H9 (cell line): Measurements from ENCODE around the gene NBDY. TPM values are rescaled to one million over a fixed set of nuclear protein-coding genes. Genes with fewer than 3 reads are reported as not detected.

Experiments
- DNase-seq: peaks from one replicate; pipeline ENCODE4 v3.0.0-alpha.2; 2017
- H2AFZ ChIP-seq: one replicate; pipeline ENCODE4 v1.6.1; 2013; ENCODE audit warnings: mild to moderate bottlenecking, low read length, control low read depth, moderate library complexity
- H2AK5ac ChIP-seq: 2 replicates; pipeline ENCODE4 v1.6.1; 2013; ENCODE audit warnings: low read length, control low read depth, mixed read lengths; ENCODE audit not compliant: insufficient read length
- H2BK120ac ChIP-seq: one replicate; pipeline ENCODE4 v1.6.1; 2013; ENCODE audit warnings: low read depth, mild to moderate bottlenecking, low read length, control low read depth, inconsistent platforms; ENCODE audit not compliant: poor library complexity, severe bottlenecking
- H2BK12ac ChIP-seq: 2 replicates; pipeline ENCODE4 v1.6.1; 2013; ENCODE audit warnings: low read length, control low read depth, mixed read lengths, low read depth; ENCODE audit not compliant: insufficient read length
- H2BK15ac ChIP-seq: 2 replicates; pipeline ENCODE4 v1.6.1; 2013; ENCODE audit warnings: low read depth, low read length, control low read depth
- H2BK20ac ChIP-seq: one replicate; pipeline ENCODE4 v1.6.1; 2013; ENCODE audit warnings: low read depth, mild to moderate bottlenecking, low read length, control low read depth, inconsistent platforms; ENCODE audit not compliant: poor library complexity, severe bottlenecking
- H2BK5ac ChIP-seq: 2 replicates; pipeline ENCODE4 v1.6.1; 2013; ENCODE audit warnings: low read length, control low read depth, mixed read lengths; ENCODE audit not compliant: insufficient read length
- H3K14ac ChIP-seq: 2 replicates; pipeline ENCODE4 v1.6.1; 2013; ENCODE audit warnings: low read length, control low read depth; ENCODE audit not compliant: insufficient read depth
- H3K18ac ChIP-seq: 2 replicates; pipeline ENCODE4 v1.6.1; 2013; ENCODE audit warnings: low read depth, mild to moderate bottlenecking, mixed read lengths, low read length, control low read depth; ENCODE audit not compliant: insufficient read length
- H3K23ac ChIP-seq: 2 replicates; pipeline ENCODE4 v1.6.1; 2013; ENCODE audit warnings: low read length, control low read depth, mixed read lengths, low read depth; ENCODE audit not compliant: insufficient read length
- H3K23me2 ChIP-seq: 2 replicates; pipeline ENCODE4 v1.6.1; 2013; ENCODE audit warnings: low read depth, mild to moderate bottlenecking, mixed read lengths, low read length, control low read depth; ENCODE audit not compliant: insufficient read length, poor library complexity, severe bottlenecking
- H3K27ac ChIP-seq: 2 replicates; pipeline ENCODE4 v1.5.1; 2013; ENCODE audit warnings: low read length, control low read depth, mixed read lengths, low read depth; ENCODE audit not compliant: insufficient read length
- H3K27me3 ChIP-seq: 2 replicates; pipeline ENCODE4 v1.6.1; 2013; ENCODE audit warnings: low read length, control low read depth, inconsistent platforms; ENCODE audit not compliant: insufficient read depth
- H3K4ac ChIP-seq: 2 replicates; pipeline ENCODE4 v1.6.1; 2013; ENCODE audit warnings: low read depth, mild to moderate bottlenecking, control low read depth, inconsistent platforms, low read length, moderate library complexity
- H3K4me1 ChIP-seq: 2 replicates; pipeline ENCODE4 v1.6.1; 2013; ENCODE audit warnings: low read length, control low read depth, inconsistent platforms; ENCODE audit not compliant: insufficient read depth
- H3K4me2 ChIP-seq: 2 replicates; pipeline ENCODE4 v1.6.1; 2013; ENCODE audit warnings: low read length, control low read depth, mixed read lengths; ENCODE audit not compliant: insufficient read length, insufficient read depth
- H3K56ac ChIP-seq: 2 replicates; pipeline ENCODE4 v1.6.1; 2013; ENCODE audit warnings: low read depth, mild to moderate bottlenecking, mixed read lengths, low read length, control low read depth; ENCODE audit not compliant: insufficient read length
- H3K79me1 ChIP-seq: 2 replicates; pipeline ENCODE4 v1.6.1; 2013; ENCODE audit warnings: low read depth, mild to moderate bottlenecking, moderate library complexity, low read length, control low read depth, inconsistent platforms; ENCODE audit not compliant: insufficient read depth, poor library complexity, severe bottlenecking
- H3K79me2 ChIP-seq: 2 replicates; pipeline ENCODE4 v1.6.1; 2013; ENCODE audit warnings: low read length, control low read depth, inconsistent platforms; ENCODE audit not compliant: insufficient read depth
- H3K9ac ChIP-seq: 2 replicates; pipeline ENCODE4 v1.6.1; 2013; ENCODE audit warnings: low read length, control low read depth, mixed read lengths; ENCODE audit not compliant: insufficient read length; ENCODE audit errors: extremely low read depth
- H3K9me3 ChIP-seq: one replicate; pipeline ENCODE4 v1.6.1; 2013; ENCODE audit warnings: low read depth, low read length, inconsistent platforms; ENCODE audit not compliant: control insufficient read depth
- H3T11ph ChIP-seq: one replicate; pipeline ENCODE4 v1.6.1; 2013; ENCODE audit warnings: mild to moderate bottlenecking, low read length, control low read depth, inconsistent platforms
- H4K20me1 ChIP-seq: one replicate; pipeline ENCODE4 v1.6.1; 2013; ENCODE audit not compliant: control insufficient read depth, insufficient read length, insufficient read depth
- H4K5ac ChIP-seq: 2 replicates; pipeline ENCODE4 v1.6.1; 2013; ENCODE audit warnings: low read depth, mild to moderate bottlenecking, mixed read lengths, low read length, control low read depth; ENCODE audit not compliant: insufficient read length
- H4K8ac ChIP-seq: replicated peaks from 2 replicates; pipeline ENCODE4 v1.6.1; 2013; ENCODE audit warnings: low read length, control low read depth, mixed read lengths, low read depth; ENCODE audit not compliant: insufficient read length
- H4K91ac ChIP-seq: 2 replicates; pipeline ENCODE4 v1.6.1; 2013; ENCODE audit warnings: low read depth, mild to moderate bottlenecking, moderate library complexity, mixed read lengths, low read length, control low read depth; ENCODE audit not compliant: insufficient read length
- H3K27ac Mint-ChIP-seq, 3 experiments: 2 replicates in 2 of 3; 3 replicates in 1 of 3; pipeline ENCODE4 v1.8.0; 2020 to 2021; ENCODE audit warnings: mixed read lengths in 3 of 3, mild to moderate bottlenecking in 1 of 3, moderate library complexity in 1 of 3
- H3K27me3 Mint-ChIP-seq: 2 replicates; pipeline ENCODE4 v1.8.0; 2021; ENCODE audit warnings: low read depth, mild to moderate bottlenecking, moderate library complexity, mixed read lengths
- H3K36me3 Mint-ChIP-seq, 3 experiments: 2 replicates in 2 of 3; 3 replicates in 1 of 3; pipeline ENCODE4 v1.8.0; 2020 to 2021; ENCODE audit warnings: low read depth in 3 of 3, mixed read lengths in 3 of 3; ENCODE audit not compliant: insufficient read depth in 1 of 3
- H3K4me1 Mint-ChIP-seq, 2 experiments: 2 replicates each; pipeline ENCODE4 v1.8.0; 2020; ENCODE audit warnings: mixed read lengths in 2 of 2
- H3K4me3 Mint-ChIP-seq, 2 experiments: 2 replicates in 1 of 2; 3 replicates in 1 of 2; pipeline ENCODE4 v1.8.0; 2020 to 2021; ENCODE audit warnings: mild to moderate bottlenecking in 2 of 2, mixed read lengths in 2 of 2, moderate library complexity in 1 of 2
- H3K9me3 Mint-ChIP-seq, 2 experiments: 2 replicates in 1 of 2; 3 replicates in 1 of 2; pipeline ENCODE4 v1.8.0; 2020; ENCODE audit warnings: mild to moderate bottlenecking in 2 of 2, mixed read lengths in 2 of 2, moderate library complexity in 1 of 2
- WGBS: extraction: QIAGEN DNeasy Blood & Tissue Kit; methylation state at CpG from one replicate; pipeline ENCODE4 v1.1.7; 2013; ENCODE audit warnings: missing lambda C conversion rate, low lambda C conversion rate, mixed read lengths; ENCODE audit not compliant: insufficient read length; ENCODE audit errors: extremely low coverage; 5-methylcytosine and 5-hydroxymethylcytosine counted together
- total RNA-seq: library from RNA; stranded (reverse); gene quantifications from 2 replicates; pipeline ENCODE4 v1.2.1, GENCODE V29; 2021
- TF ChIP-seq, protein P1 (sequence below): fragments of 200-600 bp; sonication (generic); conservative IDR thresholded peaks from 3 replicates; pipeline ENCODE4 v1.8.0; 2021; ENCODE audit warnings: antibody characterized with exemption, mild to moderate bottlenecking

Gene NBDY
- total RNA-seq, 1 experiment from 2014 or later: 62.5 TPM

DNA sequence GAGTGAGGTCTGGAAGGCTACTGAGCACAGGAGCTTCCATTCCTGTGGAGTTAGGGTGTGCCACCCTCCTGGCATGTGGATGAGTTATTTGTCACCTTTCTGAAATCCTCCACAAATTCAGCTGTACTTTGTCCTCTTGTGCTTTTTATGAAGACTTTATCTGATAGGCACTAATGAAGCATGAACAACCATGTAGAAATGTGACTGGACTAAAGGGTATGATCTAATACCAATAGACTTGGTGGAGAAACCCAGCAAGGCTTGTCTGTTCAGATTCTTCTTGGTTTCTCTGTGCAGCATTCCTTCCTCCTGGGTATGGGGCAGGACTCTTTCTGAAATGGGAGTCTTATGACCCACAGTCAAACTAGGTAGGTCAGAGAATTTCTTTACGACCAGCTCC lies 9.6 kb downstream of the NBDY start:
- no peaks in the 10 kb centered on the region for H3K4me1 Mint-ChIP-seq
- no peaks in the 10 kb centered on the region for H3K9me3 ChIP-seq
- H3K27me3 ChIP-seq: no peaks in the 10 kb centered on the region
- TF ChIP-seq, protein P1, sequence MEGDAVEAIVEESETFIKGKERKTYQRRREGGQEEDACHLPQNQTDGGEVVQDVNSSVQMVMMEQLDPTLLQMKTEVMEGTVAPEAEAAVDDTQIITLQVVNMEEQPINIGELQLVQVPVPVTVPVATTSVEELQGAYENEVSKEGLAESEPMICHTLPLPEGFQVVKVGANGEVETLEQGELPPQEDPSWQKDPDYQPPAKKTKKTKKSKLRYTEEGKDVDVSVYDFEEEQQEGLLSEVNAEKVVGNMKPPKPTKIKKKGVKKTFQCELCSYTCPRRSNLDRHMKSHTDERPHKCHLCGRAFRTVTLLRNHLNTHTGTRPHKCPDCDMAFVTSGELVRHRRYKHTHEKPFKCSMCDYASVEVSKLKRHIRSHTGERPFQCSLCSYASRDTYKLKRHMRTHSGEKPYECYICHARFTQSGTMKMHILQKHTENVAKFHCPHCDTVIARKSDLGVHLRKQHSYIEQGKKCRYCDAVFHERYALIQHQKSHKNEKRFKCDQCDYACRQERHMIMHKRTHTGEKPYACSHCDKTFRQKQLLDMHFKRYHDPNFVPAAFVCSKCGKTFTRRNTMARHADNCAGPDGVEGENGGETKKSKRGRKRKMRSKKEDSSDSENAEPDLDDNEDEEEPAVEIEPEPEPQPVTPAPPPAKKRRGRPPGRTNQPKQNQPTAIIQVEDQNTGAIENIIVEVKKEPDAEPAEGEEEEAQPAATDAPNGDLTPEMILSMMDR: no peak
- H2BK120ac ChIP-seq: no peak overlapping the region
- H3K4ac ChIP-seq: no peak overlapping the region
- no peak overlapping the region for H4K5ac ChIP-seq
- H3K27ac ChIP-seq: no peak overlapping the region
- H3T11ph ChIP-seq: no peak overlapping the region
- no peak overlapping the region for H3K18ac ChIP-seq
- no peak overlapping the region for H2BK20ac ChIP-seq
- no peak overlapping the region for H2AFZ ChIP-seq
- no peak overlapping the region for H3K23ac ChIP-seq
- H3K79me1 ChIP-seq: no peaks in the 10 kb centered on the region
- H3K4me2 ChIP-seq: no peak overlapping the region
- no peak overlapping the region for H2BK5ac ChIP-seq
- no peak overlapping the region for H2AK5ac ChIP-seq
- WGBS: no CpG with 5 or more reads among the region's 1 CpG
- H3K4me3 Mint-ChIP-seq: no peak overlapping the region
- no peaks in the 10 kb centered on the region for H4K20me1 ChIP-seq
- no peak overlapping the region for H2BK15ac ChIP-seq
- H2BK12ac ChIP-seq: no peak overlapping the region
- H3K56ac ChIP-seq: no peak overlapping the region
- H3K23me2 ChIP-seq: no peaks in the 10 kb centered on the region
- H3K9me3 Mint-ChIP-seq: peaks cover 56 to 70% of the 10 kb centered on the region in 2 experiments
- peaks cover 9% of the 10 kb centered on the region; the same call in 1 of the 2 replicates for H3K79me2 ChIP-seq
- H3K4me1 ChIP-seq: no peaks in the 10 kb centered on the region
- no peak overlapping the region for H4K91ac ChIP-seq
- no peak overlapping the region for H3K27ac Mint-ChIP-seq
- no peak for DNase-seq
- no peak overlapping the region for H3K14ac ChIP-seq
- H3K36me3 Mint-ChIP-seq: peaks cover 46 to 68% (median 60%) of the 10 kb centered on the region in 3 experiments
- H4K8ac ChIP-seq: no peak overlapping the region
- no peaks in the 10 kb centered on the region for H3K27me3 Mint-ChIP-seq
- H3K9ac ChIP-seq: no peak overlapping the region
